Fibroblast of pulmonary artery (primary cell): Measurements from ENCODE around the gene TSPAN18.
A peak's percentile ranks its signal among the peaks of the same experiment; 100 is the strongest.

Experiments used
- DNase-seq: peaks from one replicate; pipeline ENCODE4 v3.0.0-alpha.2; 2010; ENCODE audit warnings: low read depth
- H3K4me3 ChIP-seq: replicated peaks from 2 replicates; pipeline ENCODE4 v1.5.1; 2011; ENCODE audit warnings: low read depth, mild to moderate bottlenecking, control low read depth, low read length, moderate library complexity
- CTCF ChIP-seq: IDR thresholded peaks from 2 replicates; pipeline ENCODE4 v1.5.1; 2011; ENCODE audit warnings: mild to moderate bottlenecking, control low read depth, low read length, inconsistent platforms; ENCODE audit errors: missing control alignments

TSPAN18 gene

DNA sequence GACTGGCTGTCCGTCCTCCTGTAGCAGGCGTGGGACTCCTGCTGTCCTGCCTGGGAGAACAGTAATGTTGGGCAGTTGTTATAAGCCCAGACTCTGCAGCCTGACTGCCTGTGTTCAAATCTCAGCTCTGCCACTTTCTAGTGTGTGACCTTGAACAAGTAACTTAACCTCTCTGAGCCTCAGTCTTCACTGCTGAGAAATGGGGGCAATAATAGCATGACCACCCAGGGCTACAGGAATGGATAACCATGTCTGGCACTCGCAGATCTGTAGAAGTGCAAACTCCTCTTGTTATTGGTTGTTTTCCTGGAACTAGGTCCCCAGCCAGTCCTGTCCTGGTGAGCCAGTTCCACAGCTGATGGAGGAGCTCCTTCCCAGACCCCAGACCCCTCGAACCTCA lies 154.2 kb downstream of the TSPAN18 start:
- DNase-seq: no peak
- no peak overlapping the region for H3K4me3 ChIP-seq
- no peak for TF ChIP-seq CTCF

DNA sequence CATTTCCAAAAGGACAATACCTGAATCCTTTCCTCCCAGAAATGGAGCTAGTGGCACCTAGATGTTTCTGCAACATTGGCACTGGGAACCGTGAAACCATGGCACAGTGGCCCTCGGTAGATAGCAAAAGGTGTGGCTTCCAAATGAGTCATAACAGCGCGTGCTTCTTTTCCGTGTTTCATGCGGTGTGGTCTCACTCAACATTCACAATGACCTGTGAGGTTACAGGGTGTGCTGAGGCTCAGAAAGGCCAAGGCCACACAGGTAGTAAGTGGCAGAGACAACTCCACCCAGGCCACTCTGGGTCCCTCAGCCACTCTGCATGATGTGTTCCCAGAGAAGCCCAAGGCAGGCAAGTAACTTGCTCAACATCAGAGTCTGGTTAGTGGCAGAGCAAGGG lies 156.5 kb downstream of the TSPAN18 start:
- H3K4me3 ChIP-seq: no peak overlapping the region
- TF ChIP-seq CTCF: no peak
- DNase-seq: no peak

DNA sequence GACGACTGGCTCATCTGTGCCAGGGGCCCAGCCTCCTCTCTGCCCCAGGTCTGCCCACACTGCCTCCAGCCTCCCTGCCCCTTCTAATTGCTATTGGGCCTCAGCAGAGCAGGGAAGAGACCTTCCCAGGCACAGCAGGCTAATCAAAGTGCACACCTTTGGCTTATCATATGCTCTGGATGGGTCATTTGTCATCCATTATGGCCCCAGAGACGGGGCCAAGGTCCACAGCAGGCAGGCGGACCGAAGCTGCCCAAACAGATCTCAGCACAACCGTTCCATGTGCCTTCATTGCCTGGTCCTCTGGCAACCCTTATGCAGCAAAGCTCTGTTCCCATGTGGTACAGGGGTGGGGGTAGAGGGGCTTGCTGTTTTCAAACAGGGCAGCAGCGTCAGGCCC lies 157.3 kb downstream of the TSPAN18 start:
- no peak overlapping the region for H3K4me3 ChIP-seq
- DNase-seq: no peak
- no peak for TF ChIP-seq CTCF

GRCh38 chr11:44885065-44885810 lies 158.5 kb downstream of the TSPAN18 start:
- no peak for DNase-seq
- no peak overlapping the region for H3K4me3 ChIP-seq
- TF ChIP-seq CTCF: no peak

DNA sequence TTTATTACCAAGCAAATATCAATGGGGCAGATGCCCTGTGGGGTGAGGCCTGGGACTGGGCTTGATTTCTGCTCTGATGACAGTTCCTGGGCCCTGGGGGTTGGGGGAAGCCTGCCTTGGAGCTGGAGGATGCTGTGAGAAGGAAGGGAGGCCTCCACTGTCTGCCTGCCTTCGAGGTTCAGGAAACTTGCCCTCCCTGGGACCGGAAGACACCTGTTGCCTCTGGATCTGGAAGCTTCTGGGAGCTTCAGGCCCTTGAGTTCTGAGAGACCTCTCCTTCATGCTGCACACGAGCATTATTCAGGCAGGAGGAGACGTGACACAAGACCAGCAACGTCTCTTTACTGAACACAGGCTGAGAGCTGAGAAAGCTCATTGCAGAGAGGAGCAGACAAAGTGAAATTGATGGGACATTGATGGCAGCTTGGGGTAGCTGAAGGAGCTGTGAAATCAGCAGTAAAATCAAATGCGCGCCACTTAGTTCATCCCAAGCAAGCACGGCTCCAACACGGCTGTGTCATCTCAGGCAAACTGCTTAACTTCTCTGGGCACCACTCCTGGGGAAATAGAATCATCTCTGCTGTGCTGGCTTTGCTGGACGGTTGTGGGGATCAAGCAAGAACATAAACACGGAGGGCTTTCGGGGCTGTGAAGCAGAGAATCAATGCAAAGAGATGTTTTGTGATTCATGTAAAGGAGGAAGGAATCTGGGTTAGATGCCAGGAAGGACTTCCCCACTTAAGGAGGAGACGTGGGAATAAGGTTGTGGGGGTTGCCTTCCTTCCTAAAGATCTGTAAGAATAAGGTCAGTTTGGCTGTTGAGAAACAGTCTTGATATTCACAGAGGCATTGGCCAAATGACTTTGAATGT lies 159.4 kb downstream of the TSPAN18 start:
- no peak overlapping the region for H3K4me3 ChIP-seq
- TF ChIP-seq CTCF: no peak
- peak; percentile 44 for DNase-seq

GRCh38 chr11:44886790-44887140 lies 160.0 kb downstream of the TSPAN18 start:
- DNase-seq: peak; percentile 68
- no peak for TF ChIP-seq CTCF
- H3K4me3 ChIP-seq: no peak overlapping the region
